H9 (cell line): ENCODE measurements around the gene SLC4A3. TPM values are rescaled to one million over a fixed set of nuclear protein-coding genes. Genes with fewer than 3 reads are reported as not detected.
A peak's percentile ranks its signal among the peaks of the same experiment; 100 is the strongest.

Experiments used
- DNase-seq: peaks from one replicate; pipeline ENCODE4 v3.0.0-alpha.2; 2017
- H2AFZ ChIP-seq: one replicate; pipeline ENCODE4 v1.6.1; 2013; ENCODE audit warnings: mild to moderate bottlenecking, low read length, control low read depth, moderate library complexity
- H2AK5ac ChIP-seq: 2 replicates; pipeline ENCODE4 v1.6.1; 2013; ENCODE audit warnings: low read length, control low read depth, mixed read lengths; ENCODE audit not compliant: insufficient read length
- H2BK120ac ChIP-seq: one replicate; pipeline ENCODE4 v1.6.1; 2013; ENCODE audit warnings: low read depth, mild to moderate bottlenecking, low read length, control low read depth, inconsistent platforms; ENCODE audit not compliant: poor library complexity, severe bottlenecking
- H2BK12ac ChIP-seq: 2 replicates; pipeline ENCODE4 v1.6.1; 2013; ENCODE audit warnings: low read length, control low read depth, mixed read lengths, low read depth; ENCODE audit not compliant: insufficient read length
- H2BK15ac ChIP-seq: 2 replicates; pipeline ENCODE4 v1.6.1; 2013; ENCODE audit warnings: low read depth, low read length, control low read depth
- H2BK20ac ChIP-seq: one replicate; pipeline ENCODE4 v1.6.1; 2013; ENCODE audit warnings: low read depth, mild to moderate bottlenecking, low read length, control low read depth, inconsistent platforms; ENCODE audit not compliant: poor library complexity, severe bottlenecking
- H2BK5ac ChIP-seq: 2 replicates; pipeline ENCODE4 v1.6.1; 2013; ENCODE audit warnings: low read length, control low read depth, mixed read lengths; ENCODE audit not compliant: insufficient read length
- H3K14ac ChIP-seq: 2 replicates; pipeline ENCODE4 v1.6.1; 2013; ENCODE audit warnings: low read length, control low read depth; ENCODE audit not compliant: insufficient read depth
- H3K18ac ChIP-seq: 2 replicates; pipeline ENCODE4 v1.6.1; 2013; ENCODE audit warnings: low read depth, mild to moderate bottlenecking, mixed read lengths, low read length, control low read depth; ENCODE audit not compliant: insufficient read length
- H3K23ac ChIP-seq: 2 replicates; pipeline ENCODE4 v1.6.1; 2013; ENCODE audit warnings: low read length, control low read depth, mixed read lengths, low read depth; ENCODE audit not compliant: insufficient read length
- H3K23me2 ChIP-seq: 2 replicates; pipeline ENCODE4 v1.6.1; 2013; ENCODE audit warnings: low read depth, mild to moderate bottlenecking, mixed read lengths, low read length, control low read depth; ENCODE audit not compliant: insufficient read length, poor library complexity, severe bottlenecking
- H3K27ac ChIP-seq: 2 replicates; pipeline ENCODE4 v1.5.1; 2013; ENCODE audit warnings: low read length, control low read depth, mixed read lengths, low read depth; ENCODE audit not compliant: insufficient read length
- H3K27me3 ChIP-seq: 2 replicates; pipeline ENCODE4 v1.6.1; 2013; ENCODE audit warnings: low read length, control low read depth, inconsistent platforms; ENCODE audit not compliant: insufficient read depth
- H3K4ac ChIP-seq: 2 replicates; pipeline ENCODE4 v1.6.1; 2013; ENCODE audit warnings: low read depth, mild to moderate bottlenecking, control low read depth, inconsistent platforms, low read length, moderate library complexity
- H3K4me1 ChIP-seq: 2 replicates; pipeline ENCODE4 v1.6.1; 2013; ENCODE audit warnings: low read length, control low read depth, inconsistent platforms; ENCODE audit not compliant: insufficient read depth
- H3K4me2 ChIP-seq: 2 replicates; pipeline ENCODE4 v1.6.1; 2013; ENCODE audit warnings: low read length, control low read depth, mixed read lengths; ENCODE audit not compliant: insufficient read length, insufficient read depth
- H3K56ac ChIP-seq: 2 replicates; pipeline ENCODE4 v1.6.1; 2013; ENCODE audit warnings: low read depth, mild to moderate bottlenecking, mixed read lengths, low read length, control low read depth; ENCODE audit not compliant: insufficient read length
- H3K79me1 ChIP-seq: 2 replicates; pipeline ENCODE4 v1.6.1; 2013; ENCODE audit warnings: low read depth, mild to moderate bottlenecking, moderate library complexity, low read length, control low read depth, inconsistent platforms; ENCODE audit not compliant: insufficient read depth, poor library complexity, severe bottlenecking
- H3K79me2 ChIP-seq: 2 replicates; pipeline ENCODE4 v1.6.1; 2013; ENCODE audit warnings: low read length, control low read depth, inconsistent platforms; ENCODE audit not compliant: insufficient read depth
- H3K9ac ChIP-seq: 2 replicates; pipeline ENCODE4 v1.6.1; 2013; ENCODE audit warnings: low read length, control low read depth, mixed read lengths; ENCODE audit not compliant: insufficient read length; ENCODE audit errors: extremely low read depth
- H3K9me3 ChIP-seq: one replicate; pipeline ENCODE4 v1.6.1; 2013; ENCODE audit warnings: low read depth, low read length, inconsistent platforms; ENCODE audit not compliant: control insufficient read depth
- H3T11ph ChIP-seq: one replicate; pipeline ENCODE4 v1.6.1; 2013; ENCODE audit warnings: mild to moderate bottlenecking, low read length, control low read depth, inconsistent platforms
- H4K20me1 ChIP-seq: one replicate; pipeline ENCODE4 v1.6.1; 2013; ENCODE audit not compliant: control insufficient read depth, insufficient read length, insufficient read depth
- H4K5ac ChIP-seq: 2 replicates; pipeline ENCODE4 v1.6.1; 2013; ENCODE audit warnings: low read depth, mild to moderate bottlenecking, mixed read lengths, low read length, control low read depth; ENCODE audit not compliant: insufficient read length
- H4K8ac ChIP-seq: replicated peaks from 2 replicates; pipeline ENCODE4 v1.6.1; 2013; ENCODE audit warnings: low read length, control low read depth, mixed read lengths, low read depth; ENCODE audit not compliant: insufficient read length
- H4K91ac ChIP-seq: 2 replicates; pipeline ENCODE4 v1.6.1; 2013; ENCODE audit warnings: low read depth, mild to moderate bottlenecking, moderate library complexity, mixed read lengths, low read length, control low read depth; ENCODE audit not compliant: insufficient read length
- H3K27ac Mint-ChIP-seq, 3 experiments: 2 replicates in 2 of 3; 3 replicates in 1 of 3; pipeline ENCODE4 v1.8.0; 2020 to 2021; ENCODE audit warnings: mixed read lengths in 3 of 3, mild to moderate bottlenecking in 1 of 3, moderate library complexity in 1 of 3
- H3K27me3 Mint-ChIP-seq: 2 replicates; pipeline ENCODE4 v1.8.0; 2021; ENCODE audit warnings: low read depth, mild to moderate bottlenecking, moderate library complexity, mixed read lengths
- H3K36me3 Mint-ChIP-seq, 3 experiments: 2 replicates in 2 of 3; 3 replicates in 1 of 3; pipeline ENCODE4 v1.8.0; 2020 to 2021; ENCODE audit warnings: low read depth in 3 of 3, mixed read lengths in 3 of 3; ENCODE audit not compliant: insufficient read depth in 1 of 3
- H3K4me1 Mint-ChIP-seq, 2 experiments: 2 replicates each; pipeline ENCODE4 v1.8.0; 2020; ENCODE audit warnings: mixed read lengths in 2 of 2
- H3K4me3 Mint-ChIP-seq, 2 experiments: 2 replicates in 1 of 2; 3 replicates in 1 of 2; pipeline ENCODE4 v1.8.0; 2020 to 2021; ENCODE audit warnings: mild to moderate bottlenecking in 2 of 2, mixed read lengths in 2 of 2, moderate library complexity in 1 of 2
- H3K9me3 Mint-ChIP-seq, 2 experiments: 2 replicates in 1 of 2; 3 replicates in 1 of 2; pipeline ENCODE4 v1.8.0; 2020; ENCODE audit warnings: mild to moderate bottlenecking in 2 of 2, mixed read lengths in 2 of 2, moderate library complexity in 1 of 2
- WGBS: extraction: QIAGEN DNeasy Blood & Tissue Kit; methylation state at CpG from one replicate; pipeline ENCODE4 v1.1.7; 2013; ENCODE audit warnings: missing lambda C conversion rate, low lambda C conversion rate, mixed read lengths; ENCODE audit not compliant: insufficient read length; ENCODE audit errors: extremely low coverage; 5-methylcytosine and 5-hydroxymethylcytosine counted together
- total RNA-seq: library from RNA; stranded (reverse); gene quantifications from 2 replicates; pipeline ENCODE4 v1.2.1, GENCODE V29; 2021
- TF ChIP-seq, protein P1 (sequence below): fragments of 200-600 bp; sonication (generic); conservative IDR thresholded peaks from 3 replicates; pipeline ENCODE4 v1.8.0; 2021; ENCODE audit warnings: antibody characterized with exemption, mild to moderate bottlenecking

Gene SLC4A3
- total RNA-seq, 1 experiment from 2014 or later, result 11.1 TPM

DNA sequence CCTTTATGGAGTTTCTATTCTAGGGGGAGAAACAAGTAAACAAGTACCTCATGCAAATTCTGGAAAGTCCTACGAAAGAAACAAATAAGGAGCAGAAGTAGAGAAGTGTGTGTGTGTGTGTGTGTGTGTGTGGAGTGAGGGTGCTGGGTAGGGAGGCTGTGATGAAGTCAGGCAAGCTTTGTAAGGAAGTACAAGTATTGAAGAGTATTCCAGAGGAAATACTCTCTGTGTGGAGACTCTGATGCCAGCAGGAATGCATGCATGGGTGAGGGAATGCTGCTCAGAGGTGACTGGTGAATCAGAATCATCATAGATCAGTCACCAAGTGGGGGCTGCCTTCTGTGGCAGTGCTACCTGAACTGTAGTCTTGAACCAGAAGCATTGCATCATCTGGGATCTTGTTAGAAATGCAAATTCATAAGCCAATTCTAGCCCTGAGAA is 34.5 kb downstream of the SLC4A3 start:
- Histone ChIP-seq H3K14ac (no peak overlapping the region), H3T11ph (no peak overlapping the region), H2BK12ac (no peak overlapping the region), H3K18ac (no peak overlapping the region), H2AFZ (no peak overlapping the region), H2BK15ac (no peak overlapping the region), H2BK120ac (no peak overlapping the region), H3K4me1 (no peaks in the 10 kb centered on the region), H2BK20ac (no peak overlapping the region), H4K20me1 (no peaks in the 10 kb centered on the region), H3K9me3 (no peaks in the 10 kb centered on the region), H4K5ac (no peak overlapping the region), H3K27ac (no peak overlapping the region), H4K91ac (no peak overlapping the region), H3K23ac (no peak overlapping the region), H3K56ac (no peak overlapping the region), H3K9ac (no peak overlapping the region), H3K23me2 (no peaks in the 10 kb centered on the region), H2BK5ac (no peak overlapping the region), H2AK5ac (no peak overlapping the region), H4K8ac (no peak overlapping the region), H3K4me2 (no peak overlapping the region), H3K79me2 (no peaks in the 10 kb centered on the region), H3K27me3 (no peaks in the 10 kb centered on the region), H3K4ac (no peak overlapping the region), H3K79me1 (no peaks in the 10 kb centered on the region)
- peaks cover 15 to 18% of the 10 kb centered on the region in 2 experiments for H3K9me3 Mint-ChIP-seq
- no peak overlapping the region; a peak in 1 of 5 replicates for H3K4me3 Mint-ChIP-seq
- TF ChIP-seq, protein P1, sequence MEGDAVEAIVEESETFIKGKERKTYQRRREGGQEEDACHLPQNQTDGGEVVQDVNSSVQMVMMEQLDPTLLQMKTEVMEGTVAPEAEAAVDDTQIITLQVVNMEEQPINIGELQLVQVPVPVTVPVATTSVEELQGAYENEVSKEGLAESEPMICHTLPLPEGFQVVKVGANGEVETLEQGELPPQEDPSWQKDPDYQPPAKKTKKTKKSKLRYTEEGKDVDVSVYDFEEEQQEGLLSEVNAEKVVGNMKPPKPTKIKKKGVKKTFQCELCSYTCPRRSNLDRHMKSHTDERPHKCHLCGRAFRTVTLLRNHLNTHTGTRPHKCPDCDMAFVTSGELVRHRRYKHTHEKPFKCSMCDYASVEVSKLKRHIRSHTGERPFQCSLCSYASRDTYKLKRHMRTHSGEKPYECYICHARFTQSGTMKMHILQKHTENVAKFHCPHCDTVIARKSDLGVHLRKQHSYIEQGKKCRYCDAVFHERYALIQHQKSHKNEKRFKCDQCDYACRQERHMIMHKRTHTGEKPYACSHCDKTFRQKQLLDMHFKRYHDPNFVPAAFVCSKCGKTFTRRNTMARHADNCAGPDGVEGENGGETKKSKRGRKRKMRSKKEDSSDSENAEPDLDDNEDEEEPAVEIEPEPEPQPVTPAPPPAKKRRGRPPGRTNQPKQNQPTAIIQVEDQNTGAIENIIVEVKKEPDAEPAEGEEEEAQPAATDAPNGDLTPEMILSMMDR, result no peak
- WGBS, result no CpG with 5 or more reads among the region's 1 CpG
- H3K36me3 Mint-ChIP-seq, result peaks cover 3 to 15% (median 13%) of the 10 kb centered on the region in 3 experiments; a peak in 6 of 7 replicates
- H3K27ac Mint-ChIP-seq, result peak overlapping the region in 1 of 3 experiments; percentile 38; a peak in 3 of 7 replicates
- peaks cover 1% of the 10 kb centered on the region; the same call in 1 of the 2 replicates for H3K27me3 Mint-ChIP-seq
- peaks cover 16 to 23% of the 10 kb centered on the region in 2 experiments for H3K4me1 Mint-ChIP-seq
- DNase-seq, result peak; percentile 26
